Adipocyte (in vitro differentiated cells): ENCODE results near the gene CENPP.

Experiments
- DNase-seq: peaks from one replicate; pipeline ENCODE4 v3.0.0-alpha.2; 2015; ENCODE audit warnings: low read depth
- H3K27me3 ChIP-seq: replicated peaks from 2 replicates; pipeline ENCODE4 v1.7.0; 2013; ENCODE audit warnings: mild to moderate bottlenecking, low read length, moderate library complexity; ENCODE audit not compliant: control insufficient read depth, insufficient read depth
- H3K36me3 ChIP-seq: 2 replicates; pipeline ENCODE4 v1.7.0; 2013; ENCODE audit warnings: low read length, mild to moderate bottlenecking, moderate library complexity; ENCODE audit not compliant: control insufficient read depth, insufficient read depth, severe bottlenecking
- H3K4me1 ChIP-seq: 2 replicates; pipeline ENCODE4 v1.7.0; 2013; ENCODE audit warnings: mild to moderate bottlenecking, low read length, moderate library complexity; ENCODE audit not compliant: control insufficient read depth, insufficient read depth
- H3K4me3 ChIP-seq: 2 replicates; pipeline ENCODE4 v1.7.0; 2013; ENCODE audit warnings: mild to moderate bottlenecking, low read length, moderate library complexity
- H3K9ac ChIP-seq: 2 replicates; pipeline ENCODE4 v1.7.0; 2013; ENCODE audit warnings: mild to moderate bottlenecking, low read length, moderate library complexity
- H3K9me3 ChIP-seq: 2 replicates; pipeline ENCODE4 v1.7.0; 2013; ENCODE audit warnings: mild to moderate bottlenecking, low read length, moderate library complexity; ENCODE audit not compliant: control insufficient read depth

Gene CENPP

DNA sequence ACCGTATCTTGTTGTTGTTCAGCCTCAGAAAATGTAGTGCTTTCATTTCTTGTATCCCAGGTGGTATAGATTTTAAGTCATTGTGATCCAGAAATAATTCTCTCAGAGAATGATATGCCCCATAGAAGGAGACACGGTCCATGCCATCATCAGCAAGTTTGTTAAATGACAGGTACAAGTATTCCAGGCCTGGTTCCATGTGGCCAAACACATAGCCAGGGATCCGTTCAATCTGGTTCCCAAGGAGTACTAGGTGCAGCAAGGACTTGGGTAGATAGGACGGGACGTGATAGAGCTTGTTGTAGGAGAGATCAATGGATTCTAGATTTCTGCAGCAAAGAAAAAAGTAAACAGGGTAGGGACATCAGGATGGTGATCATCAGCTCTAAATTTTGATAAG lies 175.0 kb downstream of the CENPP start:
- H3K9ac ChIP-seq: no peak overlapping the region
- no peak for DNase-seq
- no peaks in the 10 kb centered on the region for H3K9me3 ChIP-seq
- no peaks in the 10 kb centered on the region for H3K27me3 ChIP-seq
- H3K4me3 ChIP-seq: no peak overlapping the region
- peaks cover 3% of the 10 kb centered on the region for H3K36me3 ChIP-seq
- peaks cover 72% of the 10 kb centered on the region for H3K4me1 ChIP-seq

DNA sequence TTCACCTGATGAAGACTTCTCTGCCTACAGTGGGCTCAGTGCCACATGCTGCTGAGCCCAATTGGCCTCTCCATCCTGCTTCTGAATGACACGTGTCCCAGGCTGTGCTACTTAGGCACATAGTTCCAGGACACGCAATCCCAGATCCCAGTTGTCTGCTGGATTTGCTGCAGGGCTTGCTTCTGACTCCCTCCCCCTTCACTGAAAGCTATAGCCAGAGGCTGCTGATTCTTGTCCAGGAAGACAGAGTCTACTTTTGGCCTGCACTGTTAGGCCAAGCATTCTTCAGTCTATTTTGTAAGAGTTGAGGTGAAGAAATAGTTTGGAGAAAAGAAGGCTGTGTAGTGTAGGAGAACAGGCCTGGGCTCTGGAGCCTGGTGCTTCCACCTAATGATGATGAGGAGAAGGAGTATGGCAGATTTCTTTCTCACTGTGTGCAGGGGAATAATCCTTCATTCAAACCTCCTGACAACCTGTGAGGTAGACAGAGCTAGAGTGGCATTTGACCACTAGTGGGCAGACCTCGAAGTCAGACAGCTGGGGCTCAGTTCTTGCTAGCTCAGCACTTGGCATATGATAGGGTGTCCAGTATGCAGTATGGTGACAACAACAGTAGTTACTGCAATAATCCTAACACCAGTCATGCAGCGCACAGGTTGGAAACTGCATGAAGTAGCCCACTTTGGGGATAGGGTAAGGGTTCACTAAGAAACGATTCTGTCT lies 176.1 kb downstream of the CENPP start:
- no peaks in the 10 kb centered on the region for H3K9me3 ChIP-seq
- H3K36me3 ChIP-seq: no peaks in the 10 kb centered on the region
- peaks cover 68% of the 10 kb centered on the region for H3K4me1 ChIP-seq
- peak; percentile 74 for DNase-seq
- peak overlapping the region; percentile 31 for H3K4me3 ChIP-seq
- no peaks in the 10 kb centered on the region for H3K27me3 ChIP-seq
- peak overlapping the region; percentile 56 for H3K9ac ChIP-seq

DNA sequence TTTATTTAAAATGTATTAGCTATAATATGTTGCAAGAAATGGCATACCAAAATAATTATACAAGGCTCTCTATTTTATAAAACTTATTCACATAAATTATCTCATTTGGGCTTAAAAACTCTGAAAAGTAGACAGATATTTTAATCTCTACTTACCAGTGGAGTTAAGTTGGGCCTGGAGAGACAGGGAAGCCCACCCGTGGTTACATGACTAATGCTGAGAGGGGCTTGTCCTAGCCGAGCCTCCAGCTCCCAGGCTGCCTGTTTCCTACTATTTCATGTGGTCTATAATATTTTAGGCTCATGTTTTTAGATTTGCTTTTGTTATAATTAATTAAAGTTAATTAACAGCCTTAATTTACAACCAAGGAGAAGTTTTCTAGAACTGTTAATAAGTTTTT lies 177.4 kb downstream of the CENPP start:
- Histone ChIP-seq H3K4me1 (peaks cover 78% of the 10 kb centered on the region), H3K9me3 (no peaks in the 10 kb centered on the region), H3K4me3 (no peak overlapping the region), H3K9ac (no peak overlapping the region), H3K36me3 (no peaks in the 10 kb centered on the region), H3K27me3 (no peaks in the 10 kb centered on the region)
- DNase-seq: no peak

DNA sequence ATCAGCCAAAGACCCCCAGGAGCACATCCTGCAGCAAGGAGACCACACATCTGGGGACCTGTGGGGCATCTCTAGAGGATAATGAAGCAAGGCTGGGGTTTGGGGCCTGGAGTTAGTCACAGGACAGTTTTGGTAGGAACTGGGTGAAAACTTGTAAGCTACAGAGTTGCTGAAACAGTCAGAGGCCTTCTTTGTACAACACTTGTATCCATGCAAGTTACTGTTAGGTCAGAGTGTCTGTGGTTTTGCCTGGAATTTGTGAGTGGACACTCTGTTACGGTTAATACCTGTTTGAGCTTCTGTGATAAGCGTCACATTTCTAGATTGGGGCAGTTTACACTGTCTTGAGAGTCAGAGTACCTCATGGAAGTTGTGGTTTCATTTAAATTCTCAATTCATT lies 179.1 kb downstream of the CENPP start:
- Histone ChIP-seq H3K36me3 (no peaks in the 10 kb centered on the region), H3K9me3 (no peaks in the 10 kb centered on the region), H3K4me3 (peak overlapping the region; percentile 68), H3K27me3 (no peaks in the 10 kb centered on the region), H3K4me1 (peaks cover 76% of the 10 kb centered on the region), H3K9ac (peak overlapping the region; percentile 89)
- no peak for DNase-seq

DNA sequence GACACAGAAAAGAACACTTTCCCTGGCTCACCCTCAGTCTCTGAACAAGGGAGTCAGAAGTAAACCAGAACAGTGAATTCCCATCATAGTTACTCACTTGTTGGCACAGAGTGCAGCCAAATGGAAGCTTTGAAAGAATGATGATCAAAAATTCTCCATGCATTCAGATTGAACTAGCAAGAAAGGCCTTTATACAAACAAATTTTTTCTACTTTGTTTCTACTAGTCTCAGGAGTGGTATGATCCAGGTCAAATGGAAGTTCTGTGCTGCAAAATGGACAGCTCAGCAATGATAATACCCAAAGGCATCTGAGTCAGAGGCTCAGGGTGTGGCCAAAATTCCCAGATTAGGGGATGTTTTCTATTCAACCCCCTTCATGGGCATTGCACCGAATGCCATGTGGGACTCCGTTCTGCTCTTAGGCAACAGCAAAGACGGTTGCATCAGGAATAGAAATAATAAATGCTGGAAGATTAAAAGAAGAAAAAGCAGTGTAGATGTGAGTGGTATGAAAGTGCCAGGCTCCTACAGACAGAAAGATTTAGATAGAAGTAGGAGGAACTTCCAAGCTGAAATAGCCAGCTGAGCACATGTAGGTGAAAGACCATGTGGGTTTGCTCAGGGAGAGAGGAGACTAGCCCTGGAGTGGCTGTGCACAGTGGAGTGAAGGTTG lies 180.6 kb downstream of the CENPP start:
- peak; percentile 97 for DNase-seq
- Histone ChIP-seq H3K9me3 (no peaks in the 10 kb centered on the region), H3K27me3 (no peaks in the 10 kb centered on the region)

DNA sequence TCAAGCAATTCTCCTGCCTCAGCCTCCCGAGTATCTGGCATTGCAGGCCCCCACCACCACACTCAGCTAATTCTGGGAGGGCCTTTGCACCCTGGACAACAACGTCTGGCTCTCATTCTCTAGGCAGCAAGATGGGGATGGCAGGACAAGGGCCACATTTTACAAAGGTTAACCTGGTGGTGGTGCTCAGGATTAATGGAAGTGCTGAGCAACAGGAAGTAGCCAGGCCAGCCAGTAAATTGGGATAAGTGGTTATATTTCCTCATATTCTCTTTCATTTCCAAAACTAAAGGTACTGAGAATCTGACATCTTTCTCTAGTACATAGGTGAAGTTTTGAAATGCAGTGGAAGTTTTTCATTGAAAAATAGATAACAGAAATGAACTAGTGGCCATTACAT lies 181.3 kb downstream of the CENPP start:
- Histone ChIP-seq H3K27me3 (no peaks in the 10 kb centered on the region), H3K9ac (peak overlapping the region; percentile 89), H3K4me3 (peak overlapping the region; percentile 5), H3K4me1 (peaks cover 66% of the 10 kb centered on the region), H3K36me3 (no peaks in the 10 kb centered on the region), H3K9me3 (no peaks in the 10 kb centered on the region)
- no peak for DNase-seq

More for the DNA sequence above, 180.6 kb downstream of the CENPP start:
- Histone ChIP-seq H3K4me1 (peaks cover 72% of the 10 kb centered on the region), H3K9ac (peak overlapping the region; percentile 89), H3K36me3 (no peaks in the 10 kb centered on the region), H3K4me3 (peak overlapping the region; percentile 68)

DNA sequence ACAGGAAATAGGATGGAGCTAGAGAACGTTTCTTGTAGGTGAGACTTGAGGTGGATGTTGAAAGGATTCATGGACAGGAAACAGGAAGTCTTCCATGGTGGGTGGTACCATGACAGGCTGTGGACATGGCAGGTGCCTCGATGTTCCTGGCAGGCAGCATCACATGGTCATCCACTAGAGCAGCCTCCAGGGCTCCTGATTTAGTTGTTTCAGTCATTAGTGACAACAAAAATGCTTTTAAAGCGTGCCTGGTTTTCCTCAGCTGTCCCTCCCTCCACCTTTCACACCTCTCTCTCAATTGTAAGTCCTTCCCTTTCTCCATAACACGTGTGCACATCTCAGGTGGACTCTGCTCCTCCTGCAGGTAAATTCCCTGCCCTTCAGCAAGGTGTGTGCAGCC lies 181.7 kb downstream of the CENPP start:
- Histone ChIP-seq H3K9ac (peak overlapping the region; percentile 89), H3K4me1 (peaks cover 61% of the 10 kb centered on the region), H3K27me3 (no peaks in the 10 kb centered on the region), H3K9me3 (no peaks in the 10 kb centered on the region), H3K36me3 (no peaks in the 10 kb centered on the region), H3K4me3 (no peak overlapping the region)
- DNase-seq: no peak

DNA sequence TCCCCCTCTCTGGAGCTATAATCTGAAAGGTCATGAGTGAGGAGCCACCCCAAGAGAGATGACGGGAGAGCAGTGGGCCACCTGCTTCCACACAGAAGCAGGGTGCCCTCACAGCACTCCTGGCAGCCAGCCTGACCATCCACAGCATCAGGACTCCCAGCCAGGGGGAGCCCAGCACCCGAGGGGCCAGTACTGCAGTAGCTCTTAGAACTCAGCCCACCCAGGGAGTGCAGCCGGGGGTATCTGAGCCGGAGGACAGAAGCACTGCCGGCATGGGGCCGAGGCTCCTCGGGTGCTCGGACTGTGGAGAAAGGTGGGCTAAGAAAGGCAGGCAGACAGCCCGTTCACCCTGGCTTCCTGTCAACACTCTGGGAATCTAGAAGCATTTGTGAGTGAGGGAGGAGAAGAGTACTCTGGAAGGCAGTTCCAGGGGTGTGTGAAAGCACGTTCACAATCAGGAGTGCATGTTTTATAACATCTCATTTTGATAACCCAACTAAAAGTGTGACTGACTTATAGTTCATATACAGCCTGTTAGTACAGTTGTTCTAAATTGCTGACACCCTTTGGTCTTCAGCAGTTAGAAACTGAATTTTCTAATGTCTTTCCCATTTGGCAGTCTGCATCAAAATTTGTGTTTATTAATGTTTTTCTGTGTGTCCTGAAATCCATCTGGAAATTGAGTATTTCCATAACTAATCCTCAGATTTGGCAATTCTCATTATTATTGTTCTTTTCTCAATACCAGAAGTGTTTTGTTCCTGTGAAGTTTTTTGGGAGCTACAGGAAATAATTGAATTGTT lies 182.5 kb downstream of the CENPP start:
- H3K4me3 ChIP-seq: peak overlapping the region; percentile 43
- H3K9ac ChIP-seq: peak overlapping the region; percentile 89

DNA sequence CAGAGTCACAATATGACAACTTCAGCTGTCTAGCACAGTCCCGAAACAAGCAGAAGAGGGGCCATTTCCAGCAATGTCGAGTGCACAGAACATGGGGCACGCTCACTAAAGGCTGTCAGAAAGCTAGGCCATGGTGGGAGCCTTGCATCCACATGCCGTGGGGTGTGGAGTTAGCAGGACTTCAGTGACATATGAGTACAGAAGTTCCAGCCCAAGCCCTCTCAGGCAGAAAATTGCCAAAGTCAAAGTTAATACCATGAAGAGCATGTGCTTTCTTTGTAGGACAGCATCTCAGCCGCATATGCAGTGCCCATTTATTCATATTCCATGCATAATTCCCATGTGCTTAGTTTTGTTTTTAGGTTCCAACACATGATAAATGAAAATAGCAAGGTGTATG lies 183.3 kb downstream of the CENPP start:
- Histone ChIP-seq H3K9me3 (no peaks in the 10 kb centered on the region), H3K36me3 (peaks cover 4% of the 10 kb centered on the region), H3K9ac (no peak overlapping the region), H3K4me1 (peaks cover 45% of the 10 kb centered on the region), H3K27me3 (no peaks in the 10 kb centered on the region), H3K4me3 (no peak overlapping the region)
- DNase-seq: no peak

More for the DNA sequence above, 182.5 kb downstream of the CENPP start:
- Histone ChIP-seq H3K27me3 (no peaks in the 10 kb centered on the region), H3K36me3 (peaks cover 4% of the 10 kb centered on the region), H3K9me3 (no peaks in the 10 kb centered on the region), H3K4me1 (peaks cover 54% of the 10 kb centered on the region)
- no peak for DNase-seq

DNA sequence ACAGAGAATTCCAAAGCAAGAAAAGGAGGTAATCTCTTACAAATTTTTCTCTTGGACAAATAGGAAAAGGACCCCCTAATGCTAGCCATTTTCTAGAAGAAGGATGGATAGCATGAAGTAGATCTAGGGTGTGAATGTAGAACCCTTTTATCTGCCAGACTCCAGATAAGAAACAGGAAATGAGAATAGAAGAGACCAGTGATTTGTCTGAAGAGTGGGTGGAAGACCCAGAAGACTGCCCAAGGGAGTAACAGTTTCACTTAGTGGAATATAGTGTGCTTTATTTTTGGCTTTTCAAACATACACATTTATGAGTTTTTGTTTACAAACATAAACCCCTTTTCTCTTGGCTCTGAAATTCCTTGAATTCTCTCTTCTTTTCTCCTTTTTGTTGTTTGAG lies 185.0 kb downstream of the CENPP start:
- Histone ChIP-seq H3K36me3 (peaks cover 14% of the 10 kb centered on the region), H3K9me3 (no peaks in the 10 kb centered on the region), H3K9ac (no peak overlapping the region), H3K27me3 (no peaks in the 10 kb centered on the region), H3K4me3 (no peak overlapping the region), H3K4me1 (peaks cover 28% of the 10 kb centered on the region)
- no peak for DNase-seq

DNA sequence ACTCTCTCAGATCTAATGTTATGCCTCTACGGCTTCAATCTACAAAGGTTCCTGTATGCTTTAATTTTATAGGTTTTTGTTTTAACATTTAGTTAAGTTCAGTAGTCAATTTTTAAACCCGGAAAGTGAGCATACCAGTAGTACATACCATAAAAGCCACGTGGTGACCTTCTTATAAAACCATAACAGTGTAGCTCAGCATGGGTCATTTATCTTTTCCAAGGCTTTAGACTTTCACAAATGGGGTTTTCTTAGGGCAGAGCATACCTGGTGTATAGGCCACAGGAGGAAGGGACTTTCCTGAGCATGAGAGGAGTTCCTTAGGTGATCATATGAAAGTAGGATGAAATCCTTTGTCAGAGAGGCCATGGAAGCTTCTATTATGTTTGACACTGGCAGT lies 186.9 kb downstream of the CENPP start:
- no peak overlapping the region for H3K4me3 ChIP-seq
- H3K9me3 ChIP-seq: no peaks in the 10 kb centered on the region
- DNase-seq: peak; percentile 56
- H3K27me3 ChIP-seq: no peaks in the 10 kb centered on the region
- H3K4me1 ChIP-seq: peaks cover 15% of the 10 kb centered on the region
- no peak overlapping the region for H3K9ac ChIP-seq
- H3K36me3 ChIP-seq: peaks cover 27% of the 10 kb centered on the region
